ENCODE data around the gene AKAP17A. TPM values are rescaled to one million over a fixed set of nuclear protein-coding genes. Genes with fewer than 3 reads are reported as not detected.

AKAP17A gene
- total RNA-seq, 1 experiment from 2014 or later = 35.4 TPM

- Histone ChIP-seq H3K79me2 (ENCODE audit: insufficient read depth, low read length) (no peaks in the 10 kb centered on the region), H3K36me3 (ENCODE audit: control insufficient read depth in 1 of 2, insufficient read depth in 2 of 2, low read length in 2 of 2) (no peaks in the 10 kb centered on the region), H3K27me3 (ENCODE audit: insufficient read depth, low read length) (no peaks in the 10 kb centered on the region), H3K4me1 (ENCODE audit: control insufficient read depth in 1 of 2, insufficient read depth in 2 of 2, low read length in 2 of 2) (no peaks in the 10 kb centered on the region), H3K9me2 (ENCODE audit: insufficient read depth) (no peaks in the 10 kb centered on the region), H3K4me2 (ENCODE audit: low read length) (no peak overlapping the region), H3K9me3 (ENCODE audit: control insufficient read depth in 1 of 2, insufficient read depth in 1 of 2, low read depth in 1 of 2, low read length in 2 of 2) (no peaks in the 10 kb centered on the region), H4K20me1 (ENCODE audit: insufficient read depth) (no peaks in the 10 kb centered on the region), H3K27ac (ENCODE audit: low read depth, low read length) (no peak overlapping the region), H3K9ac (ENCODE audit: low read length) (no peak overlapping the region), H3K4me3 (replicated peaks in 1 of 2; ENCODE audit: low read depth in 1 of 2, low read length in 2 of 2) (no peak overlapping the region), H2AFZ (ENCODE audit: low read depth, low read length, poor library complexity, severe bottlenecking) (no peak overlapping the region)
- ChIA-PET POLR2A (no interaction called here), CTCF (no interaction called here), RAD21 (ENCODE audit: low non-redundant PET in 1 of 2, low total read pairs in 2 of 2, uncharacterized antibody in 2 of 2, unreplicated experiment in 2 of 2) (no interaction called here)
- BruUV-seq (replicated peaks) = no TSS peak
- no peak for DNase-seq (ENCODE audit: low read depth, low spot score)
- ATAC-seq = no peak
- TF ChIP-seq ZNF274 (IDR thresholded peaks at IDR 0.05; ENCODE audit: low read depth, low read length) (no peak), ZBTB33 (IDR thresholded peaks at IDR 0.05; ENCODE audit: extremely low read depth, insufficient replicate concordance, low read length) (no peak)
- intact Hi-C loops (cut with micrococcal nuclease) = no loop called here
Observed at GRCh38 chrX:1612641-1613286, 21.4 kb downstream of the AKAP17A start.

- no peak within 1 kb of the TSS for H3K27ac ChIP-seq (ENCODE audit: low read depth, low read length)
- ATAC-seq (no peak), DNase-seq (ENCODE audit: low read depth, low spot score) (no peak)
- no peak within 1 kb of the TSS for H2AFZ ChIP-seq (ENCODE audit: low read depth, low read length, poor library complexity, severe bottlenecking)
- intact Hi-C loops (cut with micrococcal nuclease) = no loop called here
- H3K9ac ChIP-seq (ENCODE audit: low read length) = no peak within 1 kb of the TSS
- no peaks in the 10 kb centered on the region for H3K9me2 ChIP-seq (ENCODE audit: insufficient read depth)
- H3K79me2 ChIP-seq (ENCODE audit: insufficient read depth, low read length) = no peaks in the 10 kb centered on the region
- RAD21 ChIA-PET (ENCODE audit: low non-redundant PET in 1 of 2, low total read pairs in 2 of 2, uncharacterized antibody in 2 of 2, unreplicated experiment in 2 of 2) = no interaction called here
- H3K4me2 ChIP-seq (ENCODE audit: low read length) = no peak within 1 kb of the TSS
- H3K36me3 ChIP-seq (ENCODE audit: control insufficient read depth in 1 of 2, insufficient read depth in 2 of 2, low read length in 2 of 2) = no peaks in the 10 kb centered on the region
- CTCF ChIA-PET = no interaction called here
- no peak for TF ChIP-seq SP1 (IDR thresholded peaks at IDR 0.05; ENCODE audit: low read depth)
- no peak for TF ChIP-seq CEBPB (IDR thresholded peaks at IDR 0.05; ENCODE audit: low read depth)
- no peak for TF ChIP-seq TCF7L2 (IDR thresholded peaks at IDR 0.05; ENCODE audit: borderline replicate concordance, extremely low read depth, insufficient read depth, insufficient read length)
- TF ChIP-seq EZH2 (IDR thresholded peaks at IDR 0.05) = no peak
- TF ChIP-seq ZFX (IDR thresholded peaks at IDR 0.05) = no peak
- POLR2A ChIA-PET = no interaction called here
- BruUV-seq (replicated peaks) = no TSS peak
- no peak within 1 kb of the TSS for H3K4me3 ChIP-seq (replicated peaks in 1 of 2; ENCODE audit: low read depth in 1 of 2, low read length in 2 of 2)
- no peaks in the 10 kb centered on the region for H3K27me3 ChIP-seq (ENCODE audit: insufficient read depth, low read length)
- H4K20me1 ChIP-seq (ENCODE audit: insufficient read depth) = no peaks in the 10 kb centered on the region
- no peaks in the 10 kb centered on the region for H3K4me1 ChIP-seq (ENCODE audit: control insufficient read depth in 1 of 2, insufficient read depth in 2 of 2, low read length in 2 of 2)
- no peaks in the 10 kb centered on the region for H3K9me3 ChIP-seq (ENCODE audit: control insufficient read depth in 1 of 2, insufficient read depth in 1 of 2, low read depth in 1 of 2, low read length in 2 of 2)
Observed at GRCh38 chrX:1614927-1615326, 23.5 kb downstream of the AKAP17A start, which contains the start of gene ASMT. Gene ASMT, plus strand, starts transcription at chrX:1615059. Its CDS starts 141 bp downstream, at chrX:1615200.
